HG02642 (cell line): Measurements from ENCODE around the gene RSRC1.
"Not testable (repeated sequence)": the region's sequence is repeated elsewhere in the genome, so short reads cannot be mapped to it uniquely, and the experiment has no call there.

ENCODE experiments used
- ATAC-seq: cut with Tn5 transposase; IDR thresholded peaks from one replicate; pipeline ENCODE4 v1.9.1; 2021; ENCODE audit warnings: mild to moderate bottlenecking; ENCODE audit not compliant: unreplicated experiment, poor library complexity

Gene RSRC1

DNA sequence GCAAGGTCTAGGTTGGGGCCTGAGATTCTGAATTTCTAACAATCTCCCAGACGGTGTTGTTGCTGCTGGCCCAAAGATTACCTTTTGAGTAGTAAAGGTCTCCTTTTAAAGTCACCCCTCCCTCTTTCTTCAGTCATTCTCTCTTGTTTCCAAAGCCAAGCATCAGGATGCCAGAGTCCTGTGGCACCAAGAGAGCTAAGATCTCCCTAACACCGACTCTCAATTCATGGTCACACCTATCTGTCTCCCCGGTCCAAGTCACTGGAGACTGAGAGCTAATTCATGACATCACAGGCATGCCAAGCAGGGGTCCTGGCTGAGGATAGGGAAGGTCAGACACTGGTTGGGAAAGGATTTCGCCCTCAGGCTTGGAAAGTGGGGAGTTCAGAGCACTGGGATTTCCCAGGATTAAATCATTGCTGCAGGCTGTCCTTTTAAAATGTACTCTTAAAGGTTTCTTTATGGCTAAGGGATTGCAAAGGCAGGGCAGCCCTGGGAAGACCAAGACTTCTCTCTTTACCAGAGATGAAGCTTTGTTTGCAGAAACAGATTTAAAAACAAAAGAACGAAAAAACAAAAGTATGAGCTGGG lies 11.0 kb upstream of the RSRC1 start:
- no peak for ATAC-seq

DNA sequence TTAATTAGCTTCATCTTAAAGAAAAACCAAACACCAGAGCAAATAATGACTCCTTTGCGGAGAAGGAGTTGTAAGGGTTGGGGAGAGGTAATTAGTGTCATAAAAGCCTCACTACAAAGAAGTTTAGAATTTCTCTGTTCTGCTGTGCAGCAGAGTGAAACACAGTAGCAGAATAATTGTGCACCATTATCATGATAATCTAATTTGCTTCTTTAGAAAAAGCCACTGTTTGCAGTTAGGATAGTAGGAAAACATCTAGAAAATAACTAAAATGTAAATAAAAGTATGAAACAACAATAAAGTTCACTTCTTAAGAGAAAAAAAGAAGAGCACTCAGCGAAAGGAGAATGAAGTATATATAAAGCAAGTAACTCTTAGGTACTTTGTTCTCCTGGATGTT lies 9.2 kb upstream of the RSRC1 start:
- ATAC-seq = no peak

- ATAC-seq = no peak
Measured at GRCh38 chr3:158101335-158102241, 8.3 kb upstream of the RSRC1 start.

DNA sequence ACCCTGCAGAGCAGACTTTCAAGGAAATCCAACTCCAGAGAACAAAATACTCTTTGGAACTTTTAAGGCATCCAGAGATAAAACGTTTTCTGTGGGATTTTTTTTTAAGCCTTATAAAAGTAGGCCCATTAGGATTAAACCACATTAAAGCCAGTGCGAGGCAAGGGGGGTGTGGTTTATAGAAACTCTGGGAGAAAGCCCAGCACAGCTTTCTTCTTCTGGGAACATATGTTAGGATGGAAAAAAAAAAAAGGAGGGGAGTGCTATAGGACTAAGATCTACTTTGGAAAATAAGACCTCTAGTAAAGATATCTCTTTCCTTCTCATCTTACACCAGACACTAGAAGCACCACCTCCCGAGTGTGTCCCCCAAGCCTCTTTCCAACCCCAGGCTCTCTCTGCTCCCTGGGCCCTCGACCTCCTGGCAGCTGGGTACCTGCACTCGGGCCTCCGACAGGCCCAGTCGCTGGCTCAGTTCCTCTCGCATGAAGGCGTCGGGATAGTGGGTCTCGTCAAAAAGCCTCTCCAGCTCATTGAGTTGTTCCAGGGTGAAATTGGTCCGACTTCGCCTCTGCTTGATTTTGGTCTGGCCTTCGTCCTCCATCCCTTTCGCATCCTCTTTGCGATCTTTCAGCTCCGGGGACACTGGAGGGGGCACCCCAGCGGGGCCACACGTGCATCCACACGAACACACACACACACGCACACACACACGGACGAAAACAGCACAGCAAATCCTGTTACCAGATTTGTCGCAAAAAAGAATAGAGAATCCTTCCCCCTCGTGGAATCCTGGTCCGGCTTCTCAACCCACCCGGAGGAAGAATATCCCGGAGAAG lies 7.4 kb upstream of the RSRC1 start:
- ATAC-seq = no peak

DNA sequence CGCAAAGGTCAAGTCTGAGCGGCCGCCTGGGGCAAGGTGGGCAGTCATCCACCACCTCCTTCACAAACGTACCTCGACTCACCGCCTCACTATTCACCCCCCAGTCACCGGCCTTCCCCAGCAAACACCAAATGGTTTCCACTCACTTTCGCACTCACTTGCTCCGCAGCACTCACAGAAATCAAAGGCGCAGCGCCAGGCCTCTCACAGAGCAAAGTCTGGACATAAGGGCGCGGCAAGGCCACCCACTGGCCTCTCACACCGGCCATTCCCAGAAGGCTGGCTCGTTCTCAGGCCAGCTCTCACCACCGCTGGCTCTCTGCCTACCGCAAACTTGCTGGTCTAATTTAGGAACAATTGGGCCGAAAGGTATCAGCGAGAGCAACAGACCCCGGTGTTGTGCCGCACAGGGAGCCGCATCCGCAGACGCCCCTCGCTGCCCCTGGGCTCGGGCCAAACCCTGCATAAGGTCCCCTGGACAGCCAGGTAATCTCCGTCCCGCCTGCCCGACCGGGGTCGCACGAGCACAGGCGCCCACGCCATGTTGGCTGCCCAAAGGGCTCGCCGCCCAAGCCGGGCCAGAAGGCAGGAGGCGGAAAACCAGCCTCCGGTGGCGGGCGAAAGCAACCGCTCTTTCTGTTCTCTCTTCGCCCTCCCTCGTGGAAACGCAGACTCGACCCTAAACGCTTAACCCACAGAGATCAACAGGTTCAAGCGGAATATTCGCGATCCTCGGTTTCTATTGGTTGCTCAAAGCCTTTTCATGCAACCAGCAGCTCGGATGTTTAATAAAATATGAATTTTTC lies 6.6 kb upstream of the RSRC1 start:
- no peak for ATAC-seq

GRCh38 chr3:158103887-158104327 lies 6.0 kb upstream of the RSRC1 start:
- ATAC-seq = no peak

GRCh38 chr3:158104431-158104921 lies 5.4 kb upstream of the RSRC1 start:
- no peak for ATAC-seq

GRCh38 chr3:158105119-158105709 lies 4.7 kb upstream of the RSRC1 start:
- ATAC-seq = no peak

DNA sequence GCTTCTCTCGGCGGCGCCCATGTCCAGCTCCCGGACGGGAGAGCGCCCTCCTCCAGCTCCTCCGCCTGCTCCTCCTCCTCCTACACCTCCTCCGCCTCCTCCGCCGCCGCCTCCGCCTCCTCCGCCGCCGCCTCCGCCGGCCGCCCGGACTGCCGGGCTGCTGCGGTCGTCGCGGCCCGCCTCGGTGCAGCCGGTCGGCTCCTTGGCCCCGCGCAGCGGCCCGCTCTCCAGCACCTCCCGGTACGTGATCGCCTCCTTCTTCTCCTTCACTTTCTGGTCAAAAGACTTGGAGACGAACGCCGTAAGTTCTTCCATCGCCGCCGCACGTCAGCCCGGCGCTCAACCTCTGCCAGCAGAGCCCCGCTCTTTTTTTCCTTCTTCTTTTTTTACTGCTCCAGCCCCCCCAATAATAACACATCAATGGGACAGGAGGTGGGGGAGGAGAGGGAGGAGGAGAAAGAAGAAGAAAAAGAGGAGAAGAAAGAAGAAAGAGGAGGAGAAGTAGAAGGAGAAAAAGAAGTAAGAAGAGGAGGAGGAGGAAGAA lies 4.1 kb upstream of the RSRC1 start:
- ATAC-seq = no peak

DNA sequence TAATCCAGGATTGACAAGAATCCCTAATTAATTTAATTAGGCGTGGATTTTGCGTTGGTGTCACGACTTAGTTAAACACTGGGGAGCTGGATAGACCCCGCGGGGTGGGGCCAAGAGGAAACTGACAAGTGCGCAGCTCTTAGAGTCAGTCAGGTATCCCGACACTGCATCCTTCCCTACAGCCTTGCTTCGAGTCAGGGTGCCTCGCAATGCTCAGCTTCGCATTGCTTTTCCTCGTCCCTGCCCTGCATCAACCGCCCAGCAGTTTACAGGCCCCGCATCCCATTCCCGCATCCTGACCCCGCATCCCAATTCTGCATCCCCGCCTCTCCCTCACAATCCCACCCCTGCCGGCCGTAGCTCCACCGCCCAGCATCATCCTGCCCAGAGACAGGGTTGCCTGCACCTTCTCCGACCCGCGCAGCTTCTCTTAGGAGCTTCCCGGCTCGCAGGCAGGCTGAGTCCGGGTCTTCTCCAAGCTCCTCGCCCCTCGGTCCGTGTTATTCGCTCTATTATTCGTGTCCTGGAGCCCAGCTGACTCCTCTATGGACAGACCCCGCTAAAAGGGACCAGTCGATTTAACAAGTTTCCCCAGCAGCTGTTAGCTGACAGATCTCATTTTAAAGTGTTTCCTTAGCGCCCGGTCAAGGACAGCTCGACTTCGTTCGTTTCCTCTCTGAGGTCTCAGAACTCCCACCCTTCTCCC lies 3.0 kb upstream of the RSRC1 start:
- no peak for ATAC-seq

GRCh38 chr3:158107605-158108444 lies 2.1 kb upstream of the RSRC1 start:
- no peak for ATAC-seq

GRCh38 chr3:158108445-158108985 lies 1.4 kb upstream of the RSRC1 start:
- ATAC-seq = no peak

GRCh38 chr3:158109295-158109803 lies 540 bp upstream of the RSRC1 start:
- ATAC-seq = no peak

DNA sequence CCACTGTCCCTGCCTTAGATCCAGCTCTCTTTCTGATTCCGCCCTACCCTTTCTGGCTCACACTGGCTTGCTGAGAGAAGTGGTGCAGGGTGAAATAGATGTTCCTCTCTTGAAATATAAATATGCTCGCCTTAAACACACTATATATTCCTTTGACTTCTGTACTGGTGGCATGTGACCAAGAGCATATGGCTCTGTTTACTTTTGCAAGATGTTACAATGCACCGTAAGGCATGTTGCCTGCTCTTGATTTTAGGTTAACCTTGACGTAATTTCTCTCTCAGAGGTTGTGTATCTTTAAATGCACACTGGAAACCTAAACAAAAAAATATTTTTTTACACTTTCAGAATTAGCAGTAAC lies 749 bp downstream of the RSRC1 start:
- ATAC-seq = no peak

GRCh38 chr3:158111861-158112260 lies 2.0 kb downstream of the RSRC1 start:
- no peak for ATAC-seq

GRCh38 chr3:158113595-158113994 lies 3.7 kb downstream of the RSRC1 start:
- not testable (repeated sequence) for ATAC-seq

DNA sequence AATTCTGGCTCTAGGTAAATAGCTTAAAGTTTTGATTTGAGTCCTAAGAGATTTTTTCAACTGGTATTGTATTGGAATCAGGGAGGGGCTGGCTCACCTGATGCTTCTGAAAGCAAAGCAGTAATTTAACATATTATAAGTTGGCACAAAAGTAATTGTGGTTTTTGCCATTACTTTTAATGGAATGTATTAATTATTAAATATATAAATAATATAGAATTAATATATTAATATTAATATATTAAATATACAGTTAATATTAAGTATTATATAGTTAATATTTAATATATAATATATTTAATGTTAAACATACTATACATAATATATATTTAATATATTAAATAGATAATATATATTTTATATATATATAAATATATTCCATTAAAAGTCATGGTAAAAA lies 10.4 kb downstream of the RSRC1 start:
- ATAC-seq = no peak
